ENCODE measurements around the gene MARCHF4.
"Not testable (repeated sequence)": the region's sequence is repeated elsewhere in the genome, so short reads cannot be mapped to it uniquely, and the experiment has no call there.

MARCHF4 gene

DNA sequence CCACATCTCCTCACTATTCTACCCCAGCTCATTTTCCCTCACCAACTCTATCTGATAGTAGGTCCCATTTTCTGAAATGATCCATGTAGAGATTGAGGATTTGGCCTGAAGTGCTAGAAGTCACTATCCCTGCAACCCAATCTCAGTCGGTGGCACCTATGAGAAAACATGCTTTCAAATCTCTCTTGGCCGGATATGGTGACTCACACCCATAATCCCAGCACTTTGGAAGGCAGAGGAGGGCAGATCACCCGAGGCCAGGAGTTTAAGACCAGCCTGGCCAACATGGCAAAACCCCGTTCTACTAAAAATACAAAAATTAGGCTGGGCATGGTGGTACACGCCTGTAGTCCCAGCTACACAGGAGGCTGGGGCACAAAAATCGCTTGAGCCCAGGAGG lies 19.1 kb upstream of the MARCHF4 start:
- FAIRE-seq = no peak

DNA sequence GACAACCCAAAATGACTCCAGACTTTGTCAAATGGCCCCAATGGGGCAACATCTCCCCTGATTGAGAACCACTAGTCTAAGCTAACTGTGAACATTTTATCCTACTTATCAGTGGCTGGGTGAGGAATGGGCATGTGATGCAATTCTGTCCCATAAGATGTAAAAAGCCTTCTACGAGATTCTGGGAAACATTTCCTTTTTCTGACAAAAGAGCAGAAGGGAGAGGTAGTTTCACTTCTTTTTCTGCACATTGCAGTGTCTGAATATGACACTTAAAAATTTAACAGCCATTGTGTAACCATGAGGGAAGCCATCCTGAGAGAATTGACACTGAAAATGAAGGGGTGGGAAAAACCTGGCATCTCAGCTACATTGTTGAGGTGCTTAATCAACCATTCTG lies 17.3 kb upstream of the MARCHF4 start:
- no peak for FAIRE-seq

DNA sequence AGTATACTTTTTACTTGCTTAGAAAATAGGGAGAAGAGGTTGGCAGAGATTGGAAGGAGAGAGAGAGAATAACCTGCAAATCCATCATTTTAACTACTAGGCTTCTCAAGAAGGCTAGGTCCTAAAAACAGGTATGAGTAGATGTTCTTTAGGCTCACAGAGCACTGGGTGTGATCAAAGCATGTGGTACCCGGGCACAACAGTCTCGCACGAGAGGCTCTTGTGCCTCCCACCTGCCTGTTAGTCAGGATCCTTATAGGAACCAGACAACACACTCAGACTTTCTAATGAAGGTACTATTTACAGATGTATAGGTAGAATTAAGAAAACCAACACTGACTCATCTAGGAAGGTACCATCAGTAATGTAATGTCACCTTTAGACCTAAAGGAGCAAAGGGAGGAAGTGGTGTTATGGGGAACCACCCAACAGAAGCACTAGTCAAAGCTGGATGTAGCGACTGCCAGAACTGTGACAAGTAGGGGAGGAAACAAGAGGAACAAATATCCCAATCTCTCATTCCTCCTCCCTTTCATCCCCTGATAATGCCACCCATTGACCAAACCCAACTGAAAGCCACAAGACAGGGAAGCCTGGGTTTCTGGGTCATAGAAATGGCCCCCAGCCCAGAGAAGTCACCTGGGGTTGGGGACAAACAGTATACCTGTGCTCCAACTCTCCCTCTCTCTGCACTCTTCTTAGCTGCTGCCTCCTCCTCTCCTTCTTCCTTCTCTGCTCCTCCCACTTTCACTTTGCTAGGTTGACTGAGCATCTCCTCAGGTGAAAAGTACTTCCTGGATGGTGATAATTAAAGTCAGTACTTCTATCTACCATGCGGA lies 16.0 kb upstream of the MARCHF4 start:
- no peak for FAIRE-seq

DNA sequence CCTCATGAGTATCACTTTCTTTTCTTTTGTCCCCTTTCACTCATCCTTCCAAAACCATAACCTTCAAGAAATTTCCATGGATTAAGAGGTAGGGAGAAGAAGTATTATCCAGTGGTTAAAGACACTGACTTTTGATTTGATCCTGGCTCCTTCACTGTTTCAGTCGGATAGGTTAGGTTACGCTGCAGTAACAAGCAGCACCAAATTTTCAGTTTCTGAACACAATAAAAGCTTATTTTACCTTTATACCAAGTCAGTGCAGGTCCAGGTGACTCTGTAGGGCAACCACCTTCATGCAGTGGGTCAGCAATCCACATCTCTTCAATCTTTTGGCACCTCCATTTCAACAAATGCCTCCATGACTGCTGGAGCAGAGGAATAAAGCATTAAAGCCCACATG lies 15.0 kb upstream of the MARCHF4 start:
- FAIRE-seq = no peak

DNA sequence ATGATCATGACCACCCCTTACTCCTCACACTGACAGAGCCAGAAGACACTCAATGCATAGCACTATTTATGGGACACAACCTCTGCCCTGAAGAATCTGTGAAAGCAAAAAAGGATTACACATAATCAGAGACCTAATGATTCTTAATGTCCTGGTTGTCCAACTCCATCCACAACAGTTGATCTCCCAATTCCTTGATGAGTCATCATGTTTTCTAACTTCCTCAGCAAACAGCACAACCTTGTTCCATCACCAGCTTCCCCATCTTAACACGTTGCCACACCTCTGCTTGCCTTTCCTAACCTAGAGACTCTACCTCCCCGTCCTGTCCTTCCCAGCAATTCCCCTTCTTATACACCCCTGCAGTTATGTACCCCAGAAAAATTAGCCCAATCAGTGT lies 13.2 kb upstream of the MARCHF4 start:
- no peak for FAIRE-seq

DNA sequence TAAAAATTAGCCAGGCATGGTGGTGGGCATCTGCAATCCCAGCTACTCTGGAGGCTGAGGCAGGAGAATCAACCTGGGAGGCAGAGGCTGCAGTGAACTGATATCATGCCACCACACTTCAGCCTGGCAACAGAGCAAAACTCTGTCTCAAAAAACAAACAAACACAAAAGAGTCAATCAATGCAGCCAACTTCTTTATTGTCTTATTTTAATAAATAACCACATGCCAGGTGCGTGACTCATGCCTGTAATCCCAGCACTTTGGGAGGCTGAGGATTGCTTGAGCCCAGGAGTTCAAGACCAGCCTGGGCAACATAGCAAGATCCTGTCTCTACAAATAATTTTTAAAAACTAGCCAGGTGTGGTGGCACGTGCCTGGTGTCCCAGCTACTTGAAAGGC lies 12.1 kb upstream of the MARCHF4 start:
- FAIRE-seq = not testable (repeated sequence)

DNA sequence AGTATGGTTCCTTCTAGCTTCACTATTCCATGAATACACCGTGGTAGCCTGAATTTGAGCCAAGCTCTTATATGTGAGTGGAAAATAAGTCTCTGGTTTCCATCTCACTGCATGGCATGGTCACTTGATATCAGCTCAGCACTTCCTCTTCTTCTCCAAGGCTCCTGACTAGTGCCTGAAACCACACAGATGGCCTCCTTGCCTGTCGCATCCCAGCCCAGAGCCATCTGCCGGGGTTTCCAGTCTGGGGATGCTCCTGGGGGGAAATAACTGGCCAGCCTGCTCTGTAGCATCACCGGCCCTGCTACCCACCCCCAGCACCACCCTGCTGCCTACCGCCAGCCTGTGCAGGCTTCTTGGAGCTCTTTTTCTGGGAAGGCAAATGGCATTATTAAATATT lies 7.7 kb upstream of the MARCHF4 start:
- no peak for FAIRE-seq

DNA sequence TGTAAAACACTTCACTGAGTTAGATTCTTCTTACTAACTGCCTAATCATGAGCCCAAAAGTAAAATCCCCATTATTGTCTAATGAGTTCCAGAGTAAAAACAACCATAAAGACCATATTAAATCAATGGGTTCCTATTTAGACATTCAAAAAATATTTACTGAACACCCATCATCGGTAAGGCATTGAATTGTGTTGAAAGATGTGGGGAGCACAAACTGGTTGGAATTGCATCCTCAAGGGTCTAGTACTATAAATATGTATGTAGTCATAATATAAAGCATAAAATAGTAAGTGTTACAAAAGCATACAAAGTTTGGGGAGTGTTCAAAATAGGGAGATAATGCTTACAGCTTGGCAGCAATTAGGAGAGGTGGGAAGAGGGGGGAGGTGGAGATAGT lies 3.0 kb upstream of the MARCHF4 start:
- FAIRE-seq = no peak

DNA sequence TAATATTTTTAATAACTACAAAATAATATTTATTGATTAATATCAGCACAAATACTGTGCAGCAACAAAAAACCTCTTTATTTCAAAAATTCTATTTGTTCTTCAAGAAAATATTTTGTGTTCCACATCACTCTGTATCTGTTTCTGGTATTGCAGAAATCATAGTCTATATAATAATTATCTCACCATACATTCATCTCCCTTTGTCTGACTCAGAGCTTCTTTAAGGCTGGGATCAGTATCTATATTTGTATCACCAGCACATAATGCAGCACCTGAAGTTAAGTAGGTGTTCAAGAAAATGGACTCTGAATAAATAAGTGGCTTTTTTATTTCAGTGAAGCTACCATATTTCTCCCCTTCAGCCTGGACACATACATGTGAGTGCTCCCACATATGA lies 1.6 kb upstream of the MARCHF4 start:
- FAIRE-seq = no peak

DNA sequence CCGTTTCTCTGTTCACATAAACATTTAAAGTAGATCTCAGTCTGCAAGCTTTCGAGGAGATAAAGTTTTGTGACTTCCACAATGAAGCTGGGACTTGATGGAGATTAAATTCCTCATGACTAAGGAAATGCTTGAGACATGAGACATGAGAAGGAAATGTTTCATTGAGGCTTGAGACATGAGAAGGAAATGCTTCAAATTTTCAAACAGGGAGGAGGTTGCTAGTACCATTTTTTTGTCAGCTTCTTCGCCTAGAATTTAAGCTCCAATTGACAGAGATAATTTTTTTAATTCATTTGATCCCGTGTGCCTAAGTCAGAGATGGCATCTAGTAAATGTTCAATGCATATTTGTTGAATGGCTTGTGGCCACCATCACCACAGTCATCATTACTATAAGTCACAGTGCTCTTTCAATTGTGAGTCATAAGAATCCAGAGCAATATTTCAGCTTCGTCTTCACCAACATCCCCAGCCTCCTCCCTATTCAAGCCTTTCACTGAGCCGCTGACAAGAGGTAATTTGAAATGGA lies 543 bp upstream of the MARCHF4 start:
- FAIRE-seq = no peak

DNA sequence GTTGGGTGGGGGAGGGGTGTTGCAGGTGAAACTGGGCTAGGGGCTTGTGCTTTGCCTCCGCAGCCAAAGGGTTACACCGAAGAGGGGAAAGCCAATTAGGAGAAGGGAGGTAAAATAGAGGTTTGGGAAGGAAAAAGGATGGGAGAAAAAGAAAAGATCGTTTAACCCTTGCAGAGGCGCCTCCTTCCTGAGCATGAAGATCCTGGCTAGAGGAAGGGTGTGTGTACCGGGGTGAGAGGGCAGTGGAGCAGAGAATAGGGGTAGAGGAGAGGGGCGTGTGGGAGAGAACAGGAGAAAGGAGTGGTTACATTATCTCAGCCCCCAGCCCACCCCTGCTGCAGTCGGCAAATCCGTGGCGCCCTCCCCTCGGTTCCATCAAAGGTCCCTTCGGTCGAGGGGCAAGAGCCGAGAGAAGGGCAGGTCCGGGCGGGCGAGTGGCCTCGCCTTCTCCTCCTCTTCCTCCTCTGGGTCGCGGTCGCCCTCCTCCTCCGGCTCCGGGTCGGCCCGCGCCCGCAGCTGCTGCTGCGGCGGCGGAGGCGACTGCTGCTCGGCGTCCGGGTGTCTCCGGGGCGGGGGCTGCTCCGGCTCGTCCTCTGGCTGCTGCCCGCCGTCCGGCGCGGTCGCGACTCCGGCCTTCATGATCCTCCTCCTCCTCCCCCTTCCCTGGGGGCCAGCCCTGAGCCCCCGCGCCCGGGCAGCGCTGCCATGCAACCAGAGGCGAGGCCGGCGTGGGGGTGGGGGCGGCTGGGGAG lies 1.1 kb downstream of the MARCHF4 start:
- FAIRE-seq = no peak

DNA sequence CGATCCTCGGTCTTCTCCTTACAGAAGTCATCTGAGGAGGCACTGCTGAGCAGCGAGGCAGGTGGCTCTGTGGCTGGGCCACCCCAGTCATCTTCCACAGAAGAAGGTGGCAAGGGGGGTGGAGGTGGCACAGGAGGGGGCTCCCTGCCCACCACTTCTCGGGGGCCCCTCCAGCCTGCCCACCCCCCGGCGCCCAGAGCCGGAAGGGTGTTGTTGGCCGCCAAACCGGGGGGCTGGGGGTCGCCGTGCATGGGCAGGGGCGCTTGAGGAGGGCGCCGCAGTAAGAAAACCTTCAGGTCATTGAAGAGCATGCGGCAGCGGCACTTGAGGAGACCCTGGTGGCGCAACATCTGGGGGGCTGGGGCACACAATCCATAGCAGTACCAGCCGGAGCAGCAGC lies 2.5 kb downstream of the MARCHF4 start:
- no peak for FAIRE-seq

DNA sequence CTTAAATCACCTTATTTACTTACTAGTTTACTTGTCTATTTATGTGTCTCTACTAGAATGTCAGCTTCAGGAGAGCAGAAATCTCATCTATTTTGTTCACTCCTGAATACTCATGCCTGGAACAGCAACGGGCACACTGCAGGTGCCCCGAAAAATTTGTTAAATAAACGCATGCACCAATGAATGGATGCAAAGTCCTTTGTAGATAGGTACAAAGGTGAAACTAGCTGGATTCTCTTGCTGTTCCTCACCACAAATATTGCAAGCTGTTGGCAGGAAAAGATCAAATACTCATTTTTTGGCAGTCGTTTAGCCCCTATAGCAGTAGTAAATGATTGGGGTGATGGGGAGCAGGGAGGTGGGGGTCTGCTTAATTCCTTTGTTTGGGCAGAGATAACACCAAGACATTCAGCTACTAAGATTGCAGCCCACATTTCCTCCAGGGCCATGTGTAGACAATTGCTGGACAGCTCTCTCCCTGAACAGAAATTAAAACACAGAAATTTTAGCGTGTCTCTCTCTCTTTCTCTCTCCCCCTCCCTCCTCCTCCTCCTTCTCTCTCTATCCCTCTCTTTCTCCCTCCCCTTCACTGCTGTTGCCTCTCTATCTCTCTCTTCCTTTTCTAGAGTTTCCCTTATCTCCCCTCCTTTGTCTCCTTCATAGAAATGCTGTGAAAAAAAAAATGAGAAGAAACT lies 5.4 kb downstream of the MARCHF4 start:
- FAIRE-seq = no peak

DNA sequence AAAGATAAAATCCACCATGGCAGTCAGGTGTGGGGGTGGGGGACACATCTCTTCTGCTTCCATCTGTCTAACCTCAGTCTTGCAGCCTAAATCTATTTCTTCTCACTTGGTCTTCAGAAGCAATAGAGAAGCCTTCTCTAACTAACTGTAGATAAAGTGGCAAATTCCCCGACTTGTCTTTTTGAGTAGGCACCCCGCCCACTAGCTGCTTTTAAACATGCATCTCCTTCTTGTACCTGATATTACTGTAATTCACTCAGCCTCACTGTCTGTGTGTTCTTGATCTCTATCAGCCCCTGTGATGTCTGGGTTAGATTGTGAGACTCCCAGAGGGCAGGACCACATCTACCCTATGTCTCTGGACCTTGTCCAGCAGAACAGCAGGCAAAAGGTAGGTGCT lies 6.8 kb downstream of the MARCHF4 start:
- no peak for FAIRE-seq

DNA sequence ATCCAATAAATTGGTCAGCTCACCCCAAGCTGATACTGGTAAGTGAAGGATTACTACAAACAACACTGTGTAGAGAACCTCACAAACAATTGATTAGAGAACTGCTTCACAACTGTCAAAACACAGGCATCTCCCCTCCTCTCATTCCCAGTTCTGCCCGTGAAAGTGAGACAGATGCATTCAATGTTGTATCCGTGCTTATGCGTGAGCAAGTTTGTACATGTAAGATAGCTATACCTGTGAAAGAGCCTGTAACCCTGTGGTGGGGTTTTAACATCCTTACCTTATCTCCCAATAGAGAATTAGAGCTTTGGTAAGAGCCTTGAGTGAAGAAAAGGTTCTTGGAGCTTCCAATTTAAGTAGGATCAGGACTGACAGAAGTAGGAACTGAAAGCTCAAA lies 9.1 kb downstream of the MARCHF4 start:
- no peak for FAIRE-seq

DNA sequence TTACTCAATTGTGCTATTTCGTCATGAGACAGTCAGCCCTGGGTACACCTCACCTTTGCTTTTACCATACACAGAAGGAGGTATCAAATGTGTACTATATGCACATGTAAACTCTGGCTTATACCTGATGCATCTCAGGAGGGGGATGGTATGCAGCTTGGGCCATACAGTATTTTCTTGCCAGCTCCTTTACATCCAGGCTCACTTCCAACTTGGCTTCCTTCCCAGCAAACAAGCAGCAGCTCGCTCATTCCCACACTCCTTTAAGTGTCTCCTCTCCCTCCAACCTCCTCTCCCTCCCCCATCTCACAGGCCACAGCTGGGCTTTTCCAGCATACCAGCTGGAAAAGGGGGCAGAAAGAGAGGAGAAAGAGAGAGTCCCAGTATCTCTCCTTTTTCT lies 9.6 kb downstream of the MARCHF4 start:
- FAIRE-seq = no peak

DNA sequence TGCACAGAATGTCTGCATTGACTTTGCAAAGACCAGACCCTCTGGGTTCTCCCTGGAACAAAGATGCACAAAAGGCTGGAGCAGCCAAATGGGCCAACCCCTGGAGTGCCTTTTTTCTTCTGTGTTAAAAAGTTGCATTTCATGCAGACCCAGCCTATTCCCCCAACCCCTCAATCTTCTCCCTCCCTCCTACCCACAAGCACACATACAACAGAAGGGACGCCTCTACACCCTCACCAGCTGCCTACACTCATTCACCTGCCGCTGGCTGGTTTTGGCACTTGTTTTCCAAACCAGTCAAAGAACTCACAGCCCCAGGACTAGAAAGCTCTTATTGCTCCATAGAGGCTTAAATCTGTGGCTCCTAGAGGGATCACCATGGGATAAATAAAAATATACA lies 16.6 kb downstream of the MARCHF4 start:
- FAIRE-seq = no peak

DNA sequence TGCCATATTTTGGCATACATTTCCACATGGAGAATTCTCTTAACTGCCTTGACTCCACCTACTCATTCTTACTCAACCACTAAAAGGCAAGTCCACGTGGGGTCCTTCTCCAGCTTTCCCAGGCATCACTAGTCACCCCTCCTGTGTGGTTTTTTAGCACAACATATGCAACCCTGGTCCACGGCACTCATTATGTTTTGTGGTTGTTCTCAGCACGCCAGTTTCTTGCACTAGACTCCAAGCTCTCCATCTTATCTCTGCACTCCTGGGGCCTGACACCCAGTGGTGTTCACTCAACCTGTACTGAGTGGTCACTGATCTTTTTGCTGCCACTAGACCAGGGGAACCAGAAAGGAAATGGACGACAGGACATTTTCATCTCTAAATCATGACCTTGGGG lies 18.0 kb downstream of the MARCHF4 start:
- FAIRE-seq = no peak

DNA sequence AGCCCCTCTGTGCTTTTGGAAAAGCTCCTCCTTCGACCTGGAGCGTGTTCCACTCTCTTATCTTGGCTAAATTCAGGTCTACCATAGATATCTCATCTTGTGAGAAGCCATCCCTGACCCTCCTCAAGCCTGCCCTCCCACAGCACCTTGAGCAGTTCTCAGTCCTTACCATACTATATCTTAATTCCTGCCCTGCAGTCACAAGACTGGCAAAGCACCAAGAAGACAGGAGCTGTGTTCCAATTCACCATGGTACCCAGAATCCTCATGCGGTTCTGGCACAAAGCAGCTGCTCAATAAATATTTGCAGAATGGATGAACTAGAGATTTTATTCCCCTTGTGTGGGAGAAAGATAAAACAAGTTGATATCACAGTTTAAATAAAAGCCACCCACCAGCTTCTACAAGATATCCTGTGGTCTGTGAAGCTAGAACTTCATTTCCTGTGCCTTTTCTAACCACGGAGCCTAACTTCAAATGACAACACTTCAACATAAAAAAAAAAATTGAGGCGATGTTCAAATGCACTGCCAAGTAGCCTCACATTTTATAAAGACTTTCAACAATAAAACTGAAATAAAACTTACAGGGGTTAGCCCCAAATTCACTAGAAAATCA lies 19.5 kb downstream of the MARCHF4 start:
- FAIRE-seq = no peak

DNA sequence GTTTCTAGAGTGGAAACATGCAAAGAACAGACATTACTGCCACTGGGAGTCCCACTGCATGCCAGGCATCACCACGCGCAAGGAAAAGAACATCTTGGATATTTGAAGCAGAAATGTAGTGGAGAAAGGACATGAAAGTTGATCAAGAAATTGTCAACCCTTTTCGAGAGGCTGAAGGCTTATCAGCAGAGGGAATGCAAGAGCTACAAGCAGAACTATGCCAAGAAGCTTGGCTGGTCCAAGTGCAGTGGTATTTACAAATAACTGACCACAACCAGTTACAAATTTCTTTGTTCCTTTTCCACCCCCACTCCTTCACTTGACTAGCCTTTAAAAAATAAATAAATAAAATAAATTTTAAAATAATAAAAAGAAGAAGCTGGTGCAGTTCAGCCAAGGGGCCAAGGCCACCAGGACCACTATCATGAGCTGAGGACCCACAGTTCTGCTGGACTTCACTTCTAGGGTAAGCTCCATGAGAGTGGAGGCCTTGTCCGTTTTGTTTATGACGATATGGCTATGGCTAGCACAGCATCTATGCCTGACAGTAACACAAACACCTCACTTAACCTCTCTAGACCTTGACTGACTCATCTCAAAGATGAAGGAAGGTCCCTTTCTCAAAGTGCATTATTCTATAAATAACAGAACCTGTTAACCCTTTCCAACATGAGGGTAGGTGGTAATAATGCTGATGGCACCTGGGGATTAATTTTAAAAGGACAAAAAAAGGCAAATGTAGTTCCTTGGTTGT lies 20.9 kb downstream of the MARCHF4 start:
- no peak for FAIRE-seq

DNA sequence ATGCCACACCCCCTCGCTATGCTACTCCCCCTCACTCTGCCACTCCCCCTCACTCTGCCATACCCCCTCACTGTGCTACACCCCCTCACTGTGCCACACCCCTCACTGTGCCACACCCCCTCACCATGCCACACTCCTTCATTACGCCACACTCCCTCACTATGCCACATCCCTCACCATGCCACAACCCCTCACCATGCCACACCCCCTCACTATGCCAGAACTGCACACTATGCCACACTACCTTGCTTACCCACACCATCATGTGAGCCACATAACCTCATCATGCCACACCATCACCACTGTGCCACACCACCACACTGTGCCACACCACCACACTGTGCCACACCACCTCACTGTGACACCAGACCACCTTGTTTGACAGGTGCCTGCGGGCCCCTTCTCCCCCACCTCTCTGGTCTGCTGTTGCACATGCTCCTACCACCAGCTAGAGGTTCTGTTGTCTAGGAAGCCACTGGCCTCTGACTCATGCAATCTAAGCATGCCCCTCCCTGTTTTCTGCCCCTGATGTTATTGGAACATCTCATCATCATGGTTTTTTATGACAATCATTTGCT lies 22.0 kb downstream of the MARCHF4 start:
- FAIRE-seq = no peak

DNA sequence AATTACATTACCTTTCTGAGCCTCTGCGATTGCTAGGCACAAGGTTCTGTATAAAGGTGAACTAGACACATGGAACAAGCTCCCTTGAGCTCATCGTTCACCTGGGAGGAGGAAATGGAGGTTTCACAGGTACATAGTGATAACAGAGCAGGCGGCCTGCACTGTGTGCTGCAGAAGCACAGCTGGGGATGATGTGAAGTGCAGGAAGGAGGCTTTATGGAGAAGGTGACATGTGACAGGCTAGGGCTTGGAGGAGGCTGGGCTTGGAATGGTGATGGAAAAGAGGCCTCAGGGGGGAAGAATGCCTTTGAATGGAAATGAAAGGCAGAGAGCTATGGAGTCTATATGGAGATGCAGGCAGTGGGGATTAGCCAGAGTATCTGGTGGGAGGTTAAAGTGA lies 22.9 kb downstream of the MARCHF4 start:
- FAIRE-seq = no peak

Data from colon (tissue), 2 donors.